Measurements from ENCODE around the gene HAP1.

DNA sequence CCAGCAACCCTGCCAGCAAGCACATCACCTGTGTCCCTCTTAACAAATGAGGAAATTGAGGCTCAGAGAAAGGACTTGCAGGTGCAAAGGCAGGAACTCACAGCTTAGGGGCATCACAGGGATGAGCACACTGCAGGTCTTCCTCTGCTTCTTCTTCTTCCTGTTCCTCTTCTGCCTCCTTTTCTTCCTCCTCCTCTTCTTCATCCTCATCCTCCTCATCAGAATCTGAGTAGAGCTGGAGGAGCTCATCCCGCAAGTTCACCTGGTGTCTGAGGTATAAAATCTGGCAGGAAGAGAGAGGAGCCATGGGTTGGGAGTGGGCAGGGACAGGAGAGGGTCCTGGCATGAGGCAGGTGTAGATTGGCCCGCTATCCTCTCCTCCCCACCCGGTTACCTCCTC lies 2.6 kb downstream of the HAP1 start:
- no peak for TF ChIP-seq POLR2A (IDR thresholded peaks at IDR 0.05)
- TF ChIP-seq, protein P1, sequence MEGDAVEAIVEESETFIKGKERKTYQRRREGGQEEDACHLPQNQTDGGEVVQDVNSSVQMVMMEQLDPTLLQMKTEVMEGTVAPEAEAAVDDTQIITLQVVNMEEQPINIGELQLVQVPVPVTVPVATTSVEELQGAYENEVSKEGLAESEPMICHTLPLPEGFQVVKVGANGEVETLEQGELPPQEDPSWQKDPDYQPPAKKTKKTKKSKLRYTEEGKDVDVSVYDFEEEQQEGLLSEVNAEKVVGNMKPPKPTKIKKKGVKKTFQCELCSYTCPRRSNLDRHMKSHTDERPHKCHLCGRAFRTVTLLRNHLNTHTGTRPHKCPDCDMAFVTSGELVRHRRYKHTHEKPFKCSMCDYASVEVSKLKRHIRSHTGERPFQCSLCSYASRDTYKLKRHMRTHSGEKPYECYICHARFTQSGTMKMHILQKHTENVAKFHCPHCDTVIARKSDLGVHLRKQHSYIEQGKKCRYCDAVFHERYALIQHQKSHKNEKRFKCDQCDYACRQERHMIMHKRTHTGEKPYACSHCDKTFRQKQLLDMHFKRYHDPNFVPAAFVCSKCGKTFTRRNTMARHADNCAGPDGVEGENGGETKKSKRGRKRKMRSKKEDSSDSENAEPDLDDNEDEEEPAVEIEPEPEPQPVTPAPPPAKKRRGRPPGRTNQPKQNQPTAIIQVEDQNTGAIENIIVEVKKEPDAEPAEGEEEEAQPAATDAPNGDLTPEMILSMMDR (IDR thresholded peaks at IDR 0.05): no peak
